RWPE2 (cell line): Measurements from ENCODE around the gene ROBO1.

Source experiments
- ATAC-seq: fragments of 200-7000 bp; cut with Tn5 transposase; 3 replicates; pipeline ENCODE4 v1.9.1; 2021; ENCODE audit warnings: low read depth
- DNase-seq: peaks from one replicate; pipeline ENCODE4 v3.0.0-alpha.2; 2020; ENCODE audit warnings: low spot score
- H3K27ac ChIP-seq: fragments of 450-650 bp; 2 replicates; pipeline ENCODE4 v1.5.1; 2017; ENCODE audit warnings: mild to moderate bottlenecking; ENCODE audit not compliant: poor library complexity, severe bottlenecking
- H3K27me3 ChIP-seq: fragments of 250-450 bp; sonication (Bioruptor Pico); 2 replicates; pipeline ENCODE4 v1.5.1; 2021; ENCODE audit warnings: mild to moderate bottlenecking, moderate library complexity; ENCODE audit not compliant: insufficient read depth, poor library complexity, severe bottlenecking
- H3K36me3 ChIP-seq: fragments of 250-450 bp; sonication (Bioruptor Pico); 2 replicates; pipeline ENCODE4 v1.5.1; 2020; ENCODE audit warnings: low read depth, mild to moderate bottlenecking, moderate library complexity
- H3K4me1 ChIP-seq: fragments of 250-450 bp; sonication (Bioruptor Pico); 2 replicates; pipeline ENCODE4 v1.5.1; 2021; ENCODE audit warnings: mild to moderate bottlenecking, moderate library complexity; ENCODE audit not compliant: insufficient read depth, poor library complexity, severe bottlenecking
- H3K4me3 ChIP-seq: fragments of 250-450 bp; sonication (Bioruptor Pico); 2 replicates; pipeline ENCODE4 v1.5.1; 2021; ENCODE audit warnings: mild to moderate bottlenecking, moderate library complexity; ENCODE audit not compliant: severe bottlenecking
- H3K9me3 ChIP-seq: fragments of 250-450 bp; sonication (Bioruptor Pico); 2 replicates; pipeline ENCODE4 v1.5.1; 2021; ENCODE audit warnings: mild to moderate bottlenecking, moderate library complexity; ENCODE audit not compliant: severe bottlenecking
- CTCF ChIP-seq: fragments of 450-650 bp; IDR thresholded peaks from one replicate; pipeline ENCODE4 v1.5.1; 2017; ENCODE audit warnings: mild to moderate bottlenecking, moderate library complexity; ENCODE audit not compliant: poor library complexity, severe bottlenecking

The ROBO1 gene

GRCh38 chr3:79685108-79685507, 82.7 kb downstream of the ROBO1 start:
- Histone ChIP-seq H3K4me1 (no peaks in the 10 kb centered on the region), H3K9me3 (no peaks in the 10 kb centered on the region), H3K4me3 (no peak overlapping the region), H3K36me3 (no peaks in the 10 kb centered on the region), H3K27ac (no peak overlapping the region), H3K27me3 (no peaks in the 10 kb centered on the region)
- no peak for TF ChIP-seq CTCF
- DNase-seq: no peak
- no peak for ATAC-seq

- Histone ChIP-seq H3K27me3 (no peaks in the 10 kb centered on the region), H3K4me1 (no peaks in the 10 kb centered on the region), H3K4me3 (no peak overlapping the region), H3K36me3 (no peaks in the 10 kb centered on the region), H3K27ac (no peak overlapping the region), H3K9me3 (no peaks in the 10 kb centered on the region)
- DNase-seq (no peak), ATAC-seq (no peak)
- no peak for TF ChIP-seq CTCF
Measured at GRCh38 chr3:79684041-79684440, 83.8 kb downstream of the ROBO1 start.

GRCh38 chr3:79672731-79673130, 95.1 kb downstream of the ROBO1 start:
- Histone ChIP-seq H3K27me3 (no peaks in the 10 kb centered on the region), H3K27ac (no peak overlapping the region), H3K4me1 (no peaks in the 10 kb centered on the region), H3K4me3 (no peak overlapping the region), H3K9me3 (no peaks in the 10 kb centered on the region), H3K36me3 (no peaks in the 10 kb centered on the region)
- DNase-seq (no peak), ATAC-seq (no peak)
- no peak for TF ChIP-seq CTCF

- H3K9me3 ChIP-seq: no peaks in the 10 kb centered on the region
- H3K27me3 ChIP-seq: no peaks in the 10 kb centered on the region
- no peak overlapping the region for H3K27ac ChIP-seq
- DNase-seq (no peak), ATAC-seq (no peak)
- no peaks in the 10 kb centered on the region for H3K4me1 ChIP-seq
- H3K4me3 ChIP-seq: no peak overlapping the region
- TF ChIP-seq CTCF: no peak
- H3K36me3 ChIP-seq: no peaks in the 10 kb centered on the region
Measured at GRCh38 chr3:79672075-79672474, 95.7 kb downstream of the ROBO1 start.

GRCh38 chr3:79670178-79670577, 97.6 kb downstream of the ROBO1 start:
- DNase-seq: no peak
- no peak for TF ChIP-seq CTCF
- Histone ChIP-seq H3K4me3 (no peak overlapping the region), H3K36me3 (no peaks in the 10 kb centered on the region), H3K4me1 (no peaks in the 10 kb centered on the region), H3K9me3 (no peaks in the 10 kb centered on the region), H3K27ac (no peak overlapping the region), H3K27me3 (no peaks in the 10 kb centered on the region)
- no peak for ATAC-seq
